GM23338 (cell line): ENCODE measurements around the gene ARHGAP10.

ENCODE experiments used
- CREB1 ChIP-seq: fragments of 250-450 bp; sonication (Bioruptor Pico); IDR thresholded peaks from 2 replicates; pipeline ENCODE4 v1.5.0; 2020; ENCODE audit warnings: low read depth, mild to moderate bottlenecking, moderate library complexity
- CTCF ChIP-seq, 2 experiments: fragments of 200-600 bp in 1 of 2; sonication (generic) in 1 of 2; conservative IDR thresholded peaks; 2 replicates each; pipeline versions ENCODE4 v1.5.1 to v1.6.1; 2016 to 2017; ENCODE audit warnings: antibody characterized with exemption in 2 of 2, low read depth in 2 of 2, mild to moderate bottlenecking in 2 of 2, moderate library complexity in 1 of 2
- POLR2AphosphoS5 ChIP-seq: IDR thresholded peaks from 2 replicates; pipeline ENCODE4 v1.6.1; 2016; ENCODE audit warnings: antibody characterized with exemption, low read depth

GRCh38 chr4:147735413-147736301 is 3.8 kb downstream of the ARHGAP10 start:
- TF ChIP-seq CTCF (conservative IDR thresholded peaks at IDR 0.05; ENCODE audit: low read depth in 2 of 2) = no peak
- no peak for TF ChIP-seq CREB1 (CRISPR knock-in tag)
- TF ChIP-seq POLR2AphosphoS5 = no peak
